Sigmoid colon (tissue), 4 donors: ENCODE results near the gene PDLIM5.

Source experiments
- EP300 ChIP-seq, 4 donors: sonication (generic); formaldehyde crosslinking; IDR thresholded peaks; one replicate each; pipeline ENCODE4 v1.6.1; 2017; ENCODE audit warnings: antibody characterized with exemption in 4 of 4
- POLR2A ChIP-seq, 2 donors: fragments of 450-650 bp; IDR thresholded peaks; one replicate each; pipeline ENCODE4 v1.6.1; 2016; ENCODE audit warnings: antibody characterized with exemption in 2 of 2, mild to moderate bottlenecking in 2 of 2, moderate library complexity in 2 of 2
- POLR2AphosphoS5 ChIP-seq, 4 donors: sonication (generic); formaldehyde crosslinking; IDR thresholded peaks; one replicate each; pipeline ENCODE4 v1.6.1; 2017; ENCODE audit warnings: antibody characterized with exemption in 4 of 4
- TF ChIP-seq, protein P1 (sequence below), 4 experiments: fragments of 450-650 bp in 3 of 4; fragments of 200-600 bp in 1 of 4; IDR thresholded peaks; one replicate each; pipeline ENCODE4 v1.5.1; 2016 to 2019; ENCODE audit warnings: antibody characterized with exemption in 4 of 4, mild to moderate bottlenecking in 3 of 4, moderate library complexity in 2 of 4

DNA sequence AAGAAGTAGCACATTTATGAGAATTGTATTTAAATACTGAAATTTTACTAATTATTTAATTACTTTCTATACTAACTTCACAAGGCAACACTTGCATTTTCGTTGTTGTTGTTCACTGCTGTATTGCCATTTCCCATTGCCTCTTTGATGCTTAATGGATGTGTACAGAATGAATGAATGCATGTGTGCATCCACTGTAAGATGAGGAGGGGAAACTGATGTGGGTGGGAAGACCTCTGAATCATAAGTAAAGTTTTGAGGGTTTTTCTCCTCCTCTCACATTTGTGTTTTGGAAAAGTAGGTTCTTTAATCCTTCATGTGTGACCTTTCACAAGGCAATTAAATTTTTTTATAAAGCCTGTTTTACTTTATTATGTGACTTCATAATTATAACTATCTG, 46.8 kb downstream of the PDLIM5 start:
- TF ChIP-seq, protein P1, sequence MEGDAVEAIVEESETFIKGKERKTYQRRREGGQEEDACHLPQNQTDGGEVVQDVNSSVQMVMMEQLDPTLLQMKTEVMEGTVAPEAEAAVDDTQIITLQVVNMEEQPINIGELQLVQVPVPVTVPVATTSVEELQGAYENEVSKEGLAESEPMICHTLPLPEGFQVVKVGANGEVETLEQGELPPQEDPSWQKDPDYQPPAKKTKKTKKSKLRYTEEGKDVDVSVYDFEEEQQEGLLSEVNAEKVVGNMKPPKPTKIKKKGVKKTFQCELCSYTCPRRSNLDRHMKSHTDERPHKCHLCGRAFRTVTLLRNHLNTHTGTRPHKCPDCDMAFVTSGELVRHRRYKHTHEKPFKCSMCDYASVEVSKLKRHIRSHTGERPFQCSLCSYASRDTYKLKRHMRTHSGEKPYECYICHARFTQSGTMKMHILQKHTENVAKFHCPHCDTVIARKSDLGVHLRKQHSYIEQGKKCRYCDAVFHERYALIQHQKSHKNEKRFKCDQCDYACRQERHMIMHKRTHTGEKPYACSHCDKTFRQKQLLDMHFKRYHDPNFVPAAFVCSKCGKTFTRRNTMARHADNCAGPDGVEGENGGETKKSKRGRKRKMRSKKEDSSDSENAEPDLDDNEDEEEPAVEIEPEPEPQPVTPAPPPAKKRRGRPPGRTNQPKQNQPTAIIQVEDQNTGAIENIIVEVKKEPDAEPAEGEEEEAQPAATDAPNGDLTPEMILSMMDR (IDR thresholded peaks at IDR 0.05) = no peak
- no peak for TF ChIP-seq POLR2A (IDR thresholded peaks at IDR 0.05)
- TF ChIP-seq EP300 (IDR thresholded peaks at IDR 0.05) = no peak
- no peak for TF ChIP-seq POLR2AphosphoS5 (IDR thresholded peaks at IDR 0.05)
